ENCODE measurements around the gene FXYD5.

GRCh38 chr19:35136231-35136630 lies 18.3 kb upstream of the FXYD5 start:
- TF ChIP-seq ATF3 (IDR thresholded peaks at IDR 0.05): no peak
- no peak for TF ChIP-seq CTCF (IDR thresholded peaks at IDR 0.05; ENCODE audit: low read depth, low read length, missing input control)
- no peak for TF ChIP-seq SP1 (IDR thresholded peaks at IDR 0.05)
- no peak for TF ChIP-seq GABPA (IDR thresholded peaks at IDR 0.05 in 1 of 2, conservative IDR thresholded peaks at IDR 0.05 in 1 of 2)
- TF ChIP-seq MAX (IDR thresholded peaks at IDR 0.05): no peak
- no peak for TF ChIP-seq REST (IDR thresholded peaks at IDR 0.05)
- TF ChIP-seq RAD21 (IDR thresholded peaks at IDR 0.05): no peak
- no peak for TF ChIP-seq TAF1 (conservative IDR thresholded peaks at IDR 0.05)
- TF ChIP-seq ZBTB33 (IDR thresholded peaks at IDR 0.05): no peak
- no peak for TF ChIP-seq YY1 (IDR thresholded peaks at IDR 0.05)
- TF ChIP-seq HNF4G (IDR thresholded peaks at IDR 0.05): no peak
- TF ChIP-seq NR2F2 (IDR thresholded peaks at IDR 0.05): no peak

Measured in liver (tissue), 3 donors.